ENCODE results near the gene CCDC88C. TPM values are rescaled to one million over a fixed set of nuclear protein-coding genes. Genes with fewer than 3 reads are reported as not detected.

CCDC88C gene
- total and polyA plus RNA-seq, 3 donors from 2014 or later = 36.5 to 51.3 (median 47.4) TPM

DNA sequence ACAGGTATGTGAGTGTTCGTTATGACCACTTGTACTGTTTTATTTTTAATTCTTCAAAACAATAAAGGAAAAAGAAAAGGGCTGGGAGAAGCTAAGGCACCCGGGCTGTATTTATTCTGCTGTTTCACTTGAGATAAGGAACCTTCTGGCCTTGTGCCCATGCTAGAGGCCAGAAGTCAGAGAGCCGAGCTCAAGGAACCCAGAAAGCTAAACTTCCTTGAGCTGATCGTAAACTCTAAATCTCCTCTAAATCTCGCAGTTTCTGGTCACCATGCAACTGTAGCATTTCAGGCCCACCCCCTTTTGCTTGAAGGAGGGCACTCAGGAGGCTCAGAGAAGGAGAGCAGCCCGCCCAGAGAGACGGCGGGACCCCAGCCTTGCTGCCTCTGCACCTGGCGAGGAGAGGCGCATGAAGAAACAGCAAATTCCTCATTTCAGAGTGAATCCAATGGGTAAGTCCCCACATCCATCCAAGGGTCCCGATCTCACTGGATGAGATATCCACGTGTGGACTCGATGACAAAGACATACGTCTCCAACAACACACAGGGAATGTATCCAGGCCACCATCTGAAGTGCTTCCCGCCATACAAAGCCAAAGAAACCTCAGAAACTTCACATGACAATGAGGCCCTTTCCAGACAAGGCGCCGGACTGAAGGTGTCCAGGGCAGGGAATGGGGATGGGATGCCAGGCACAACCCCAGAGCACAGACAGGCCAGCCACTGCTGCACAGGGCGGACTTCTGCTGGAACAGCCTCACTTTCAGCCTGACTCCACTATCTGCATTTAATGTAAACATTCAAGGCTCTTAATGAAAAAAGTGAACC is 14.6 kb downstream of the CCDC88C start:
- Histone ChIP-seq H3K4me3 (no peak overlapping the region), H3K27me3 (no peaks in the 10 kb centered on the region), H3K4me1 (peaks cover 17% of the 10 kb centered on the region), H3K9me3 (no peaks in the 10 kb centered on the region), H3K27ac (peak overlapping the region in 1 of 2 donors; percentile 42), H3K36me3 (ENCODE audit: low read depth, missing control alignments) (no peaks in the 10 kb centered on the region)
- DNase-seq = peak; percentile 81
- intact Hi-C loops (cut with DNase I; ENCODE audit: low total_unique reads) = no loop called here
- no peak for TF ChIP-seq POLR2A (IDR thresholded peaks at IDR 0.05)
- TF ChIP-seq, protein P1, sequence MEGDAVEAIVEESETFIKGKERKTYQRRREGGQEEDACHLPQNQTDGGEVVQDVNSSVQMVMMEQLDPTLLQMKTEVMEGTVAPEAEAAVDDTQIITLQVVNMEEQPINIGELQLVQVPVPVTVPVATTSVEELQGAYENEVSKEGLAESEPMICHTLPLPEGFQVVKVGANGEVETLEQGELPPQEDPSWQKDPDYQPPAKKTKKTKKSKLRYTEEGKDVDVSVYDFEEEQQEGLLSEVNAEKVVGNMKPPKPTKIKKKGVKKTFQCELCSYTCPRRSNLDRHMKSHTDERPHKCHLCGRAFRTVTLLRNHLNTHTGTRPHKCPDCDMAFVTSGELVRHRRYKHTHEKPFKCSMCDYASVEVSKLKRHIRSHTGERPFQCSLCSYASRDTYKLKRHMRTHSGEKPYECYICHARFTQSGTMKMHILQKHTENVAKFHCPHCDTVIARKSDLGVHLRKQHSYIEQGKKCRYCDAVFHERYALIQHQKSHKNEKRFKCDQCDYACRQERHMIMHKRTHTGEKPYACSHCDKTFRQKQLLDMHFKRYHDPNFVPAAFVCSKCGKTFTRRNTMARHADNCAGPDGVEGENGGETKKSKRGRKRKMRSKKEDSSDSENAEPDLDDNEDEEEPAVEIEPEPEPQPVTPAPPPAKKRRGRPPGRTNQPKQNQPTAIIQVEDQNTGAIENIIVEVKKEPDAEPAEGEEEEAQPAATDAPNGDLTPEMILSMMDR (IDR thresholded peaks at IDR 0.05) = no peak
- WGBS, 2 donors = 69 to 73% methylated on average over 15 to 18 of the region's 18 CpGs

DNA sequence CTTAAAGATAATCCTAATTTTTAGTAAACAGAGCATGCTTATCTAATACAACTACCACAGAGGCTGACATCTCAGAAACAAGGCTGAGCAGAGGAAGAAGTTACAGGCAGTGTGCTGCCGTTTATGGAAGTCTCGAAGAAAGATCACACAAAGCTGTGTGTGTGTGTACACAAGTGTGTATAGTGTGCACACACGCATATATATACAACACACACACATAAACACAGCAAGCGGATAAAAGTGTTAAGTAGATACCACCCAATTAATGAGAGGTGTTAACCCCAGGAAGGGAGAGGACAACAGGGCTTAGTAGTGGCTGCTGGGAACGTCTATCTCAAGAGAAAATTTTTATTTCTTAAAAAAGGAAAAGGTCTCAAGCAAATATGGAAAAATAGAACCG is 15.3 kb downstream of the CCDC88C start:
- Histone ChIP-seq H3K27me3 (no peaks in the 10 kb centered on the region), H3K9me3 (no peaks in the 10 kb centered on the region), H3K4me1 (peaks cover 17% of the 10 kb centered on the region), H3K36me3 (ENCODE audit: low read depth, missing control alignments) (no peaks in the 10 kb centered on the region), H3K4me3 (no peak overlapping the region), H3K27ac (peak overlapping the region in 1 of 2 donors; percentile 42)
- intact Hi-C loops (cut with DNase I; ENCODE audit: low total_unique reads) = no loop called here
- TF ChIP-seq, protein P1 (IDR thresholded peaks at IDR 0.05) = no peak
- no peak for TF ChIP-seq POLR2A (IDR thresholded peaks at IDR 0.05)
- no peak for DNase-seq
- WGBS, 2 donors = 46 to 58% methylated on average over 6 of the region's 6 CpGs

DNA sequence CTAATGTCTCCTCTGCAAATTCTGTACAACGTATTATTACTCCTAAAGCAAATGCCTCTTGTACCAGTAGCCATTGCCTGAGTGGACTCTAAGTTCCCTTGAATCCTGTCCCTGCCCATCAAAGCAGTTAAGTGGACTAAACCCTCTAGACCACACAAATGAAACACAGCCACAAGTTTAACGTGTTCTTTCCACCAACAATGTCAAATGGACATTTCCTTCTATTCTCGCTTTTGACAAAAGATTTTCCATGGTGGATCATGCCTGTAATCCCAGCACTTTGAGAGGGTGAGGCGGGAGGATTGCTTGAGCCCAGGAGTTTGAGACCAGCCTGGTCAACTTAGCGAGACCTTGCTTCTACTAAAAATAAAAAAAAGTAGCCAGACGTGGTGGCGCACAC is 15.9 kb downstream of the CCDC88C start:
- WGBS, 2 donors = 93 to 94% methylated on average over 7 of the region's 7 CpGs
- H3K9me3 ChIP-seq = no peaks in the 10 kb centered on the region
- DNase-seq = no peak
- H3K4me1 ChIP-seq = peaks cover 17% of the 10 kb centered on the region
- TF ChIP-seq POLR2A (IDR thresholded peaks at IDR 0.05) = no peak
- TF ChIP-seq, protein P1 (IDR thresholded peaks at IDR 0.05) = no peak
- no peak overlapping the region for H3K27ac ChIP-seq
- no peaks in the 10 kb centered on the region for H3K36me3 ChIP-seq (ENCODE audit: low read depth, missing control alignments)
- intact Hi-C loops (cut with DNase I; ENCODE audit: low total_unique reads) = no loop called here
- no peak overlapping the region for H3K4me3 ChIP-seq
- H3K27me3 ChIP-seq = no peaks in the 10 kb centered on the region

DNA sequence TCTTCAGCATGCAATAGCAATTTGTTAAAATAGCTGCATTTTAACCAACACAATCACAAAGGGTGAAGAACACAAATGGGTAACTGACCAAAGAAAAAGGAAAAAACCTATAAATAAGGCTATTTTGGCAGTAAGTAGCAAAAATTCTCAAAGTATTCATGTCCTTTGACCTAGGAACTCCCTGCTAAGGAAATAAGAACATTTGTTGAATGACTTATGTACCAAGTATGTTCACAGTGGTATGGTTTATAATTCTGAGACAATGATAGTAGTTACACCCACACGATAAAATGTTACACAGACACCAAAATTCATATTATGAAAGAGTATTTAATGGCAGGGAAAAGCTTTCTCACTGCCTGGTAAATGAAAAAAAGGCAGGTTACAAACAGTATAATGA is 16.9 kb downstream of the CCDC88C start:
- H3K27me3 ChIP-seq = no peaks in the 10 kb centered on the region
- H3K27ac ChIP-seq = no peak overlapping the region
- no peak for TF ChIP-seq POLR2A (IDR thresholded peaks at IDR 0.05)
- TF ChIP-seq, protein P1 (IDR thresholded peaks at IDR 0.05) = no peak
- peaks cover 17% of the 10 kb centered on the region for H3K4me1 ChIP-seq
- H3K4me3 ChIP-seq = no peak overlapping the region
- H3K9me3 ChIP-seq = no peaks in the 10 kb centered on the region
- DNase-seq = no peak
- H3K36me3 ChIP-seq (ENCODE audit: low read depth, missing control alignments) = no peaks in the 10 kb centered on the region
- 83 to 88% methylated on average over 1 of the region's 1 CpG for WGBS, 2 donors
- intact Hi-C loops (cut with DNase I; ENCODE audit: low total_unique reads) = no loop called here
